ENCODE results near the gene CHST11. TPM values are rescaled to one million over a fixed set of nuclear protein-coding genes. Genes with fewer than 3 reads are reported as not detected.

Gene CHST11
- total and polyA plus RNA-seq, 10 donors = 5.2 to 65.1 (median 48.4) TPM

- Histone ChIP-seq H3K4me3 (no peak overlapping the region), H3K4me1 (no peaks in the 10 kb centered on the region), H3K27ac (no peak overlapping the region), H3K9me3 (no peaks in the 10 kb centered on the region), H3K27me3 (replicated peaks in 1 of 7) (no peaks in the 10 kb centered on the region), H3K36me3 (no peaks in the 10 kb centered on the region)
- TF ChIP-seq POLR2AphosphoS5 (IDR thresholded peaks at IDR 0.05) (no peak), POLR2A (IDR thresholded peaks at IDR 0.05) (no peak)
- TF ChIP-seq, protein P1, sequence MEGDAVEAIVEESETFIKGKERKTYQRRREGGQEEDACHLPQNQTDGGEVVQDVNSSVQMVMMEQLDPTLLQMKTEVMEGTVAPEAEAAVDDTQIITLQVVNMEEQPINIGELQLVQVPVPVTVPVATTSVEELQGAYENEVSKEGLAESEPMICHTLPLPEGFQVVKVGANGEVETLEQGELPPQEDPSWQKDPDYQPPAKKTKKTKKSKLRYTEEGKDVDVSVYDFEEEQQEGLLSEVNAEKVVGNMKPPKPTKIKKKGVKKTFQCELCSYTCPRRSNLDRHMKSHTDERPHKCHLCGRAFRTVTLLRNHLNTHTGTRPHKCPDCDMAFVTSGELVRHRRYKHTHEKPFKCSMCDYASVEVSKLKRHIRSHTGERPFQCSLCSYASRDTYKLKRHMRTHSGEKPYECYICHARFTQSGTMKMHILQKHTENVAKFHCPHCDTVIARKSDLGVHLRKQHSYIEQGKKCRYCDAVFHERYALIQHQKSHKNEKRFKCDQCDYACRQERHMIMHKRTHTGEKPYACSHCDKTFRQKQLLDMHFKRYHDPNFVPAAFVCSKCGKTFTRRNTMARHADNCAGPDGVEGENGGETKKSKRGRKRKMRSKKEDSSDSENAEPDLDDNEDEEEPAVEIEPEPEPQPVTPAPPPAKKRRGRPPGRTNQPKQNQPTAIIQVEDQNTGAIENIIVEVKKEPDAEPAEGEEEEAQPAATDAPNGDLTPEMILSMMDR (IDR thresholded peaks at IDR 0.05 in 8 of 11, conservative IDR thresholded peaks at IDR 0.05 in 3 of 11) = no peak
- WGBS, 5 donors = 81 to 88% (median 84%) methylated on average over 12 of the region's 12 CpGs
- intact Hi-C loops (cut with DNase I; ENCODE audit: low total_unique reads) = no loop called here
- DNase-seq = no peak
Observed at GRCh38 chr12:104439137-104439536, 17.6 kb upstream of the CHST11 start.

- Histone ChIP-seq H3K4me3 (no peak overlapping the region), H3K27ac (no peak overlapping the region), H3K27me3 (replicated peaks in 1 of 7) (no peaks in the 10 kb centered on the region), H3K36me3 (no peaks in the 10 kb centered on the region), H3K9me3 (no peaks in the 10 kb centered on the region), H3K4me1 (no peaks in the 10 kb centered on the region)
- WGBS, 5 donors = 47 to 55% (median 49%) methylated on average over 1 of the region's 1 CpG
- no peak for DNase-seq
- intact Hi-C loops (cut with DNase I; ENCODE audit: low total_unique reads) = no loop called here
- no peak for TF ChIP-seq POLR2AphosphoS5 (IDR thresholded peaks at IDR 0.05)
- TF ChIP-seq POLR2A (IDR thresholded peaks at IDR 0.05) = no peak
- TF ChIP-seq, protein P1 (IDR thresholded peaks at IDR 0.05 in 8 of 11, conservative IDR thresholded peaks at IDR 0.05 in 3 of 11) = no peak
Observed at GRCh38 chr12:104443008-104443407, 13.7 kb upstream of the CHST11 start.

GRCh38 chr12:104446646-104447421 is 9.9 kb upstream of the CHST11 start:
- intact Hi-C loops (cut with DNase I; ENCODE audit: low total_unique reads) = no loop called here
- no peaks in the 10 kb centered on the region for H3K27me3 ChIP-seq (replicated peaks in 1 of 7)
- no peaks in the 10 kb centered on the region for H3K4me1 ChIP-seq
- TF ChIP-seq, protein P1 (IDR thresholded peaks at IDR 0.05 in 8 of 11, conservative IDR thresholded peaks at IDR 0.05 in 3 of 11) = no peak
- TF ChIP-seq POLR2A (IDR thresholded peaks at IDR 0.05) (no peak), POLR2AphosphoS5 (IDR thresholded peaks at IDR 0.05) (no peak)
- WGBS, 5 donors = 83 to 93% (median 90%) methylated on average over 5 of the region's 5 CpGs
- peaks cover 0 to 7% (median 5%) of the 10 kb centered on the region in 8 donors for H3K9me3 ChIP-seq
- H3K4me3 ChIP-seq = no peak overlapping the region
- DNase-seq = no peak
- H3K36me3 ChIP-seq = no peaks in the 10 kb centered on the region
- no peak overlapping the region for H3K27ac ChIP-seq

- DNase-seq = no peak
- intact Hi-C loops (cut with DNase I; ENCODE audit: low total_unique reads) = no loop called here
- H3K4me1 ChIP-seq = no peaks in the 10 kb centered on the region
- no peak overlapping the region for H3K27ac ChIP-seq
- TF ChIP-seq POLR2A (IDR thresholded peaks at IDR 0.05) = no peak
- TF ChIP-seq POLR2AphosphoS5 (IDR thresholded peaks at IDR 0.05) = no peak
- TF ChIP-seq, protein P1 (IDR thresholded peaks at IDR 0.05 in 8 of 11, conservative IDR thresholded peaks at IDR 0.05 in 3 of 11) = no peak
- H3K36me3 ChIP-seq = no peaks in the 10 kb centered on the region
- H3K4me3 ChIP-seq = no peak overlapping the region
- 72 to 93% (median 87%) methylated on average over 5 of the region's 5 CpGs for WGBS, 5 donors
- peaks cover 0 to 7% (median 5%) of the 10 kb centered on the region in 8 donors for H3K9me3 ChIP-seq
- no peaks in the 10 kb centered on the region for H3K27me3 ChIP-seq (replicated peaks in 1 of 7)
Observed at GRCh38 chr12:104448031-104448430, 8.7 kb upstream of the CHST11 start.

All from spleen (tissue), 11 donors.